ENCODE data around the gene CPEB3.

DNA sequence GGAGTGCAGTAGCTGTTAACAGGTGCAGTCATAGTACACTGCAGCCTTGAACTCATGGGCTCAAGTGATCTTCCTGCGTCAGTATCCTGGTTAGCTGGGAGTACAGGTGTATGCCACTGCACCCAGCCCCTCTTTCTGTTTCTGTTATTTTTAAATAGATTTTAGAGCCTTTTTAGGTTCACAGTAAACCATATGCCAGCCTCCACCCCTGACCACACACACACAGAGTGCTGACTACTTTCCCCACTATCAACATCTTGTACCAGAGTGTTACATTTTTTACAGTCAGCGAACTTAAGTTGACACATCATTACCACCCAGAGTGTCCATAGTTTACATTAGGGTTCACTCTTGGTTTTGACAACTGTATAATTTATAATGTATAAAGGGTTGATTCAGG is 32.2 kb upstream of the CPEB3 start:
- TF ChIP-seq MXI1 (IDR thresholded peaks at IDR 0.05; ENCODE audit: low read depth, low read length): no peak
- TF ChIP-seq POLR2AphosphoS5 (IDR thresholded peaks at IDR 0.05; ENCODE audit: control insufficient read depth, insufficient read depth, low read depth, low read length): no peak
- no peak for TF ChIP-seq ZBTB1 (CRISPR knock-in tag; IDR thresholded peaks at IDR 0.05; ENCODE audit: borderline replicate concordance, low read depth)

All from K562 (cell line).